HG03439 (cell line): ENCODE results near the gene LIMS2.
A peak's percentile ranks its signal among the peaks of the same experiment; 100 is the strongest.

Experiments used
- ATAC-seq: cut with Tn5 transposase; IDR thresholded peaks from one replicate; pipeline ENCODE4 v1.9.1; 2021; ENCODE audit warnings: mild to moderate bottlenecking, moderate library complexity; ENCODE audit not compliant: unreplicated experiment

The LIMS2 gene

GRCh38 chr2:127701651-127702394 is 26.5 kb upstream of the LIMS2 start:
- peak; percentile 36 for ATAC-seq

- ATAC-seq, result peak; percentile 72
These were observed 25.9 kb upstream of the LIMS2 start, which contains the start of gene SFT2D3 for GRCh38 chr2:127701193-127701650. TSS of gene SFT2D3 (plus strand) at chr2:127701497. CDS start at chr2:127701529, 32 bp downstream.

GRCh38 chr2:127700527-127701192 is 25.3 kb upstream of the LIMS2 start:
- ATAC-seq, result peak; percentile 61

- no peak for ATAC-seq
These were observed 23.4 kb upstream of the LIMS2 start for GRCh38 chr2:127698553-127699355.

- no peak for ATAC-seq
These were observed 22.3 kb upstream of the LIMS2 start for GRCh38 chr2:127697482-127698180.

- no peak for ATAC-seq
These were observed 20.5 kb upstream of the LIMS2 start for GRCh38 chr2:127695491-127696472.

- ATAC-seq, result no peak
These were observed 19.7 kb upstream of the LIMS2 start for GRCh38 chr2:127694986-127695385.

GRCh38 chr2:127690696-127691095 is 15.4 kb upstream of the LIMS2 start:
- no peak for ATAC-seq

- no peak for ATAC-seq
These were observed 13.1 kb upstream of the LIMS2 start for GRCh38 chr2:127688405-127688804.

- ATAC-seq, result no peak
These were observed 10.2 kb upstream of the LIMS2 start for GRCh38 chr2:127685410-127686080.

GRCh38 chr2:127683757-127684156 is 8.4 kb upstream of the LIMS2 start:
- no peak for ATAC-seq

- ATAC-seq, result no peak
These were observed 7.7 kb upstream of the LIMS2 start for GRCh38 chr2:127683056-127683455.

GRCh38 chr2:127681976-127682857 is 6.9 kb upstream of the LIMS2 start:
- no peak for ATAC-seq

GRCh38 chr2:127681288-127681804 is 6.0 kb upstream of the LIMS2 start:
- no peak for ATAC-seq

- ATAC-seq, result no peak
These were observed 5.5 kb upstream of the LIMS2 start for GRCh38 chr2:127680706-127681287.

- no peak for ATAC-seq
These were observed 4.5 kb upstream of the LIMS2 start for GRCh38 chr2:127679680-127680361.

GRCh38 chr2:127678991-127679390 is 3.7 kb upstream of the LIMS2 start:
- ATAC-seq, result no peak
